ENCODE measurements around the gene PPY. TPM values are rescaled to one million over a fixed set of nuclear protein-coding genes. Genes with fewer than 3 reads are reported as not detected.

PPY gene
- total RNA-seq, 1 donor from 2014 or later, result not detected

- peak overlapping the region; percentile 69 for H3K4me3 Mint-ChIP-seq (ENCODE audit: unreplicated experiment)
- TF ChIP-seq CTCF (IDR thresholded peaks at IDR 0.05), result no peak
- no peaks in the 10 kb centered on the region for H3K36me3 Mint-ChIP-seq (ENCODE audit: low read depth)
- no peaks in the 10 kb centered on the region for H3K9me3 Mint-ChIP-seq (ENCODE audit: low read depth)
- peaks cover 45% of the 10 kb centered on the region for H3K27me3 Mint-ChIP-seq (ENCODE audit: low read depth)
- H3K27ac Mint-ChIP-seq (ENCODE audit: unreplicated experiment), result no peak overlapping the region
- DNase-seq (ENCODE audit: low spot score), result no peak
- peaks cover 8% of the 10 kb centered on the region for H3K4me1 Mint-ChIP-seq (ENCODE audit: low read depth)
Observed at GRCh38 chr17:43927060-43927864, 15.0 kb downstream of the PPY start.

GRCh38 chr17:43924558-43924957 is 17.7 kb downstream of the PPY start:
- H3K4me1 Mint-ChIP-seq (ENCODE audit: low read depth), result peaks cover 8% of the 10 kb centered on the region
- no peak for DNase-seq (ENCODE audit: low spot score)
- no peak overlapping the region for H3K4me3 Mint-ChIP-seq (ENCODE audit: unreplicated experiment)
- no peak overlapping the region for H3K27ac Mint-ChIP-seq (ENCODE audit: unreplicated experiment)
- TF ChIP-seq CTCF (IDR thresholded peaks at IDR 0.05), result no peak
- no peaks in the 10 kb centered on the region for H3K9me3 Mint-ChIP-seq (ENCODE audit: low read depth)
- H3K27me3 Mint-ChIP-seq (ENCODE audit: low read depth), result peaks cover 44% of the 10 kb centered on the region
- H3K36me3 Mint-ChIP-seq (ENCODE audit: low read depth), result no peaks in the 10 kb centered on the region

- Mint-ChIP-seq H3K27ac (ENCODE audit: unreplicated experiment) (no peak overlapping the region), H3K27me3 (ENCODE audit: low read depth) (peaks cover 27% of the 10 kb centered on the region), H3K36me3 (ENCODE audit: low read depth) (no peaks in the 10 kb centered on the region), H3K4me1 (ENCODE audit: low read depth) (no peaks in the 10 kb centered on the region), H3K4me3 (ENCODE audit: unreplicated experiment) (no peak overlapping the region), H3K9me3 (ENCODE audit: low read depth) (no peaks in the 10 kb centered on the region)
- TF ChIP-seq CTCF (IDR thresholded peaks at IDR 0.05), result no peak
- no peak for DNase-seq (ENCODE audit: low spot score)
Observed at GRCh38 chr17:43920500-43921095, 21.7 kb downstream of the PPY start.

GRCh38 chr17:43918026-43918389 is 24.3 kb downstream of the PPY start:
- H3K27me3 Mint-ChIP-seq (ENCODE audit: low read depth), result peaks cover 20% of the 10 kb centered on the region
- no peak overlapping the region for H3K4me3 Mint-ChIP-seq (ENCODE audit: unreplicated experiment)
- TF ChIP-seq CTCF (IDR thresholded peaks at IDR 0.05), result no peak
- no peaks in the 10 kb centered on the region for H3K9me3 Mint-ChIP-seq (ENCODE audit: low read depth)
- no peaks in the 10 kb centered on the region for H3K36me3 Mint-ChIP-seq (ENCODE audit: low read depth)
- DNase-seq (ENCODE audit: low spot score), result no peak
- no peak overlapping the region for H3K27ac Mint-ChIP-seq (ENCODE audit: unreplicated experiment)
- H3K4me1 Mint-ChIP-seq (ENCODE audit: low read depth), result no peaks in the 10 kb centered on the region

GRCh38 chr17:43917348-43918025 is 24.8 kb downstream of the PPY start:
- DNase-seq (ENCODE audit: low spot score), result no peak
- TF ChIP-seq CTCF (IDR thresholded peaks at IDR 0.05), result peak; percentile 41
- Mint-ChIP-seq H3K4me1 (ENCODE audit: low read depth) (no peaks in the 10 kb centered on the region), H3K27me3 (ENCODE audit: low read depth) (peaks cover 18% of the 10 kb centered on the region), H3K4me3 (ENCODE audit: unreplicated experiment) (no peak overlapping the region), H3K27ac (ENCODE audit: unreplicated experiment) (no peak overlapping the region), H3K36me3 (ENCODE audit: low read depth) (no peaks in the 10 kb centered on the region), H3K9me3 (ENCODE audit: low read depth) (no peaks in the 10 kb centered on the region)

Data from chondrocyte (in vitro differentiated cells).